Measurements from ENCODE around the gene CRACDL.
"Not testable (repeated sequence)": the region's sequence is repeated elsewhere in the genome, so short reads cannot be mapped to it uniquely, and the experiment has no call there.

The CRACDL gene

DNA sequence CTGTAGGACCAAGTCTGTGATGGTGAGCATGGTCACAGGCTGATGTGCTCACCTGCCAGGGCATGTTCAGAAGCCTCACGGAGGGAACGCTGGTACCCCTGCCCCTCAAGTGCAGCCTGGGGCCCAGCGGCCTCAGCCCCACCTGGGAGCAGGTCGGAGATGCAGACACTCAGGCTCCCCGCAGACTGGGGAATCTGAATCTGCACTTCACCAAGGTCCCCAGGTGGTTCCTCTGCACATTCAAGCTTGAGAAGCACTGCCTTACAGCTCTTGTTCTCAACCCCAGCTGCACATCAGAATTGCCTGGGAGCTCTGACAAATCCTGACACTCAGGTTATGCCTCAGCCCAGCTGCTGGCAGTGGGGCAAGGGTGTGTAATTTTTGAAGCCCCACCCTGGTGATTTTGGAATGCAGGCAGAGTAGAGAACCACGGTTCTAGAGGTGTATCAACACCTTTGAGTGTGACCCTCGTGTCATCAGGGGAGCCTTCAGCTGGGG is 54.8 kb downstream of the CRACDL start:
- no peak for DNase-seq

DNA sequence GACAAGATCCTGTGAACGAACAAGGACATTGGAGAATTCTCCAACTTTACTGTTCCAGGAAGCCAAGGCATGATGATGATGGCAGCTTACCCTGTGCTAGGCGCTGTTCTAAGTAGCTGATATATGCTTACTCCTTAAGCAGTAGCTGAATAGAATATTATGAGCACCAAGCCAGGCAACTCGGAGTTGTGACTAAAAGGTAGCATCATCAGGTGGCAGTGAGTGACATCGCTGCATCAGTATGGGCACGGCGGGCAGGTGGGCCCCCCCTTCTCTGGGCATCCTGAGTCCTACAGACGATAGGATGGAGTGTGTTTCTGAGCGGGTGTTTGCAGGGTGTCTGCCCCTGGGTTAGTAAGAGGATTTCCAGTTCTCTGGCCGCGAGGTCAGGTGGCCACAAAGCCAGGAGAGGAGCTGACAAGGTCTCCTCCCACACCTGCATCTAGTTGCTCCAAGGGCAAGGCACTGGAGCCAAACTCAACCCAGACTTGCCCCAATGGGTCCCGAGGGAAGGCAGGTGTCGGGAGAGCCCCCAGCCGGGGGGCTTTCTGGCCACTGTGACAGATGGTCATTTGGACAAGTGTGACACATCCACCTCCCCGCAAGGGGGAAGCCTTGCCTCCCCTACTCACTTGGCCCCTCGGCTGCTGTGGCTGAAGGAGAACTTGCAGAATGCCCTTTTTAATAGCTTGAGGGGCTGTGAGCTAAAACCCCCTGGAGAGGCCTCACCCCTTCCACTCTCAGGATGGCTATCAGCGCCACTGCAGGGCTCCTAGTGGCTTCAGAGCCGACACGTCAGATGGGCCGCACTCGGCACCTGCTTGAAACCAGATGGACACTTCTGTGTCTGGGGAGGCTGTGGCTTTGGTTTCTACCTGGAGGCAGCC is 55.5 kb downstream of the CRACDL start:
- DNase-seq, result no peak

DNA sequence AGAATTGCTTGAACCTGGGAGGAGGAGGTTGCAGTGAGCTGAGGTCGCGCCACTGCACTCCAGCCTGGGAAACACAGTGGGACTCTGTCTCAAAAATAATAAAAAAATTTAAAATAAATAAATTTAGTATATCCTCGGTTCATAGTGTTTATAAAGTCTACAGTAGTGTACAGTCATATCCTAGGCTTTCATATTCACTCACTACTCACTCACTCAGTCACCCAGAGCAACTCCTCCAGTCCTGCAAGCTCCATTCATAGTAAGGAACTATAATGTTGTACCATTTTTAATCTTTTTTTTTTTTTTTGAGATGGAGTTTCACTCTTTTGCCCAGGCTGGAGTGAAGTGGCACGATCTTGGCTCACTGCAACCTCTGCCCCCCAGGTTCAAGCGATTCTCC is 58.4 kb downstream of the CRACDL start:
- not testable (repeated sequence) for DNase-seq

DNA sequence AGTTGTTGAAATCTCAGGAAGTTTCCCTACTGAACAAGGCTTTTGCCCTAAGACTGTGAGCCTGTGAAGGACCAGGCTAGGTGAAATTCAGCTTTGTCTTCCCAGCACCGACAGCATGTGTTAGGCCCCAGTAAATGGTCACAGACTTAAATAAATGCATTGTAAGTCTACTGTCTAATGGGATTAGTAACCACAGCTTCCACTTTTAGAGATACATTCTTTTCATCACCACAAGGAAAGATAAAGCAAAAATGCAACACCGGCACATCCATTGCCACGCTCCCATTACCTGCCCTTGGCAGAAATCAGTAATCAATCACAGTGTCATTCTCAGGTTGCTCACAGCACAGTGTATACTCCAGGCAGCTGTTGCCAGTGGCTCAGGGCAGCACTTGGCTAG is 59.3 kb downstream of the CRACDL start:
- DNase-seq, result no peak

DNA sequence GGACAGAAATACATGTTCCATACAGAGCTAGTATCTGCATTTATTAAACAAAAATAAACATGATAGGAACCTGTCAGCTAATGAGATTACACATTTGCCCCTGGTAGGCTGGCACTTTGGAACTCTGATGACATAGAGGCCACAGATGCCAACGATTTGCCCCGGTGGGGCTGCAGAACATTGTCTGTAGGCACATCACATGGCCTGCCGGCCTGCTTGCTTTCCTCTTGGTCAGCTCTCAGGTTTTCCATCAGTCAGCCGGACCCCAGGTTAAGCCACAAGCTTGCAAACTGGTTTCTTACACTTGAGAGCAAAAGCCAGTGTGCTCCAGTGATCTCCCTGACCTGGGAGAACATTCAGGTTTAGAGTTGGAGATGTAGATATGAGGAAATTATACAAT is 60.3 kb downstream of the CRACDL start:
- no peak for DNase-seq

DNA sequence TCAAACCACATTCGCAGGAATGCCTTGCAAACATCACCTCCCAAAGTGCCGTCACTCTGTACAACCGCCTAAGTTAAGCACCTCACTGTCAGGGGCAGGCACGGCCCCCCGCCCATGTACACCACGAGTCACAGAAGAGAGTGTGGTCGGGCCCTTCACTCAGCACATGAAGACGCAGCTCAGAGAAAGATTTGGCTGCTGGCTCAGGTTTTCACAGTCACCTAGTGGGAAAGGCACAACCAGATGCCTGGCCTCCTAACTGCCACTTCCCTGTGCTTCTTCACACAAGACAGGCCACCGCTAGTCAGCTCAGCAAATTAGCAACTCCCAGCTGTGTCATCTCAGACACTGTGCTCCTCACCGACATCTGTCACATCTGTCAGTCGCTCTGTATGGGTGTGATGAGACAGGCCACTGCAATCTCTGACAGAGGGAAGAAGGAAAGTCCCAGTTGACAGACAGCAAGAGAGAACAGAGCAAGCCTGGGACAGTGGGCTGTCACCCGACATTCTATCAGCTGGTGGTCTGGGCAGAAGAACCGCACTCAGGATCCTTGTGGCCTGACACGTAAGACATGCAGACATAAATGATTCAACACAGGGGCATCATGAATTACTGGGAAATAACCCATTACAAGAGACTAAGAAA is 60.8 kb downstream of the CRACDL start:
- no peak for DNase-seq

DNA sequence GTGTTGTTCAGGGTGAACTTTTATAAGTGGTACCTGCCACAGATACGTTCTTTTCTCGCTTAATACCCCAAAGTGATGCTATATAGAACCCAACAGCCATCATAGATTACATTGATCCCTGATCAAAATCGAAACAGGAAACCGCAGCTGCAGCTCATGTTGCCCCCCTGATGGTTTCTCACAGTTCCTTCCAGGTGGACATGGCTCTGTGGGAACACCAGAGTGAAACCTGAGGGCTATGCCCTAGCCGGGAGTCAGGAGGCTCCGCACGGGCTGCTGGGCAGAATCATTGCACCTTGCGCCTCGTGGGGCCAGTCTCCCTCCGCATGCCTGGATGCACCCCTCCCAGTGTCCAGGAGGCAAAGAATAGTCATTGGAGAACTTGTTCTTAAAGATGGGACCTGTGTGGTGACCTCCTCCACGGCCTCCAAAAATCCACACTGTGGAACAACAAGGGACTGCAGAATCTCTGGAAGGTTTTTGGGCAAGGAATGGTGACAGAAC is 61.8 kb downstream of the CRACDL start:
- DNase-seq, result no peak

DNA sequence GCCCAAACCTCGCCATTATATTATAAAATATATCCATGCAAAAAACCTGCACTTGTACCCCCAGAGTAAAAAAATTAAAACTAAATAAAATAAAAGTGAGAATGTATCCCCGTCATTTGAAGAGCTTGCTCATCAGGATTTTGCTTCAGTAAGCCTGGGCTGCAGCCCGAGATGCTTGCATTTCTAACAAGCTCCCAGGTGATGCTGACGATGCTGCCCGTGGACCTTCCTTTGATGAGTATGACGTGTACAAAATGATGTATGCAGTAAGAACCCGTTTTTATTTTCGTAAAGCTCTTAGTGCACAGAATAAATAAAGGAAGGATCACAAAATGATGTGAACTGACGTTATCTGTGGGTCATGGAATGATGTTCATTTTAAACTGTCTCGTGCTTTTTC is 63.5 kb downstream of the CRACDL start:
- no peak for DNase-seq

DNA sequence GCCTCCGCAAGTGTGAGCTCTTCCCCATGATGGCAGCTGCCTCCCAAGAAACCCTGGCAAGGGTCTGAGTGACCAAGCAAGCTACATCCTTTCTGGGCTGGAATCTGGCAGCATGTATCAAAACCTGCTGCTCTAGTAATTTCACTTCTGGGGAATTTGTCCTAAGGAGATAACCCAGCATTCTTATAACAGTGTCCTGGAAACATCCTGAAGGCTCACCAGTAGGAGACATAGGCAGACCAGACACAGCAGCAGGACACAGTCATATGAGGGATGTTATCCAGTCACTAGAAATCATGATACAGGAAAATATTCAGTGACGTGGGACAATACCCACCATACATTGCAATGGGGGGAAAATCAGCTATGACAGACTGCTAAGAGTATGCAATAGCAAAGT is 64.5 kb downstream of the CRACDL start:
- no peak for DNase-seq

DNA sequence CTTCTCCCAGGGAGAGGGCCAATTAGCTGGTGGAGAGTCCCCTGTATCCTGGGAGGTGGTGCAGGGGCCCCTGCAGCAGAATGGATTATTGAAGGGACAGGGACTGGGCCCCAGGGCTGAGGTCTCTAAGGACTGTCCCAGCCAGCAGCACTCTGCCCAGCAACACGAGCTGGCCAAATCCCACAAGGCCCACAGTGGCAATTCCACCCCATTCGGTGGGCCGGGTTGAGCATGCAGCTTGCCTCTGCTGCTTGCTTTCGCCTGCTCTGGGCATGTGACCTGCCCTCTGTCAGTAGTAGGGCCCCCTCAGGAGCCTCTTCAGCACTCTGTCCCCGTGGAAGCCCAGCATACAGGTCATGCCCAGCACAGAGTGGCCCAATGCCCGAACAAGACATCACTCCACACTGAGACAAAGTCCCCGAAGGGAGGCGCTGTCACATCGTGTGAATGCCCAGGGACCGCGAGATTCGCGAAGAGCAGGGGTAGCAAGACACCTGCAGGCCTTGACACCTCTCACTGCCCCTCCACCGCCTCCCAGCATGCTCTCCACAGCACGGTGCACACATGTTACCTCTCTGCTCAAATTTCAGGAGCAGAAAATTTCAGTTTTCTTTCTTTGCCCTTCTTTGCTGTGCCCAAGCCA is 65.4 kb downstream of the CRACDL start:
- no peak for DNase-seq

DNA sequence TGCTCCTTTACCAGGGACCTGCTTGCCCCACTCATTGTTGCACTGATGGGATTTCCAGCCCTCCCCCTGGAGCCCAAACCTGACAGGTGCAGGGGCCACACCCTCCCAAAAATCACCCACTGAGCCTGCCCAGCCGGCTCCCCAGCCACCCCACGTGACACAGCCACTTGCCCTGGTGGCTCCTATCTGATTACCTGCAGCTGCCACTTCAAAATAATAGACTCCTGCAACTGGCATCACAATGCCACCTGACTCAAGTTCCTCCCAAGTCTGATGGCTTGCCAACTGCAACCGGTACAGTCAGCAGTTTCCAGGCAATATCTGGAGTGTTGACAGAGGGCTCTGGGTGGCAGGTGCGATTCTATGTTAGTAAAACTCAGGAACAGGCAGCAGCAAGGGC is 66.2 kb downstream of the CRACDL start:
- no peak for DNase-seq

DNA sequence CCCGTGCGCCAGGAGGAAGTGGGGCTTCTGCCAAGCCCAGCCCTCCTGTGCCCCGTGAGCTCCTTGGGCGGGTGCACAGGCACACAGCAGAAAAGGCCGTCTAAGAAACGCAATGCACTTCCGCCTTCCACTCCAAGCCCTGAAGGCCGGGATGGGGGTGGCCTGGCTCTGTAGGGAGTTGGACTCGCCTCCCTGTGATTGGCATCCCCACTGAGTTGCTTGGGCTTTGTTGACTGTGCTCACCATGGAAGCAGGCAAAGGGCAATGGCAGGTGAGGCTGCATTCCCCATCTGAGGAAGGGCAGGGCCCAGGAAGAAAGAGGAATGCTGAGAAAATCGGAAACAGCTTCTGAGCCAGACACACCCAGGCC is 66.8 kb downstream of the CRACDL start:
- DNase-seq, result no peak

DNA sequence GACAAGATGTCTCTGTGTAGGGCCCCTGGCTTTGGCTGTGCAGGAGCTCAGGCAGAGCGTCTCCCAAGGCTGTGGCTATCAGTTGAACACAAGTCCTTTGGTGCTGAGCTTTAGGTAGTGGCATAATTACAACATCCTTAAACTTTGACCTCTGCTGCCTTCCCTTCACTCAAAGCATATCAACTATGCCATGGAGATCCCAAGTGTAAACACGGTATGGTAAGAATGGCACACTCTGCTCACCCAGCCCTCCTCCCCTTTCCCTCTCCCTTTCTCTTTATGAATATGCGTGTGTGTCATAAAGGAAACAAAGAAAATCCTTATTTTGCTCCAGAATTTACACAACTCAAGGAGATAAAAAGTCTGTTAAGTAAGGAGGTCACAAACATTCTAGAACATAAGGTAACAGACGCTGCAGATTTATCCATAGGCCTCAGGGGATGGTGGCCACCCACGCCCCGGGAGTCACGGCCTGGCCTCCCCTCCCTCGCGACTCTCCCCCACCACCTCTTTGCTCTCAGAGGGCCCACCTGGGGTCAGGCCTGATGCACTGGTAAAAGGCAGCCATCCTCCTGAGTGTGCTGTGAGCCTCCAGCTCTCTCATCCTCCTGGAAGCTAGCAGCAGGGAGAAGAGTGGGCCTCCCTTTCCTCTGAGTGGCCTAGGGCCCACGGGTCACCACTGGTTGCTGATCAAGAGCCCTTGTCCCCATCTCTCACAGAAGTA is 67.3 kb downstream of the CRACDL start:
- no peak for DNase-seq

DNA sequence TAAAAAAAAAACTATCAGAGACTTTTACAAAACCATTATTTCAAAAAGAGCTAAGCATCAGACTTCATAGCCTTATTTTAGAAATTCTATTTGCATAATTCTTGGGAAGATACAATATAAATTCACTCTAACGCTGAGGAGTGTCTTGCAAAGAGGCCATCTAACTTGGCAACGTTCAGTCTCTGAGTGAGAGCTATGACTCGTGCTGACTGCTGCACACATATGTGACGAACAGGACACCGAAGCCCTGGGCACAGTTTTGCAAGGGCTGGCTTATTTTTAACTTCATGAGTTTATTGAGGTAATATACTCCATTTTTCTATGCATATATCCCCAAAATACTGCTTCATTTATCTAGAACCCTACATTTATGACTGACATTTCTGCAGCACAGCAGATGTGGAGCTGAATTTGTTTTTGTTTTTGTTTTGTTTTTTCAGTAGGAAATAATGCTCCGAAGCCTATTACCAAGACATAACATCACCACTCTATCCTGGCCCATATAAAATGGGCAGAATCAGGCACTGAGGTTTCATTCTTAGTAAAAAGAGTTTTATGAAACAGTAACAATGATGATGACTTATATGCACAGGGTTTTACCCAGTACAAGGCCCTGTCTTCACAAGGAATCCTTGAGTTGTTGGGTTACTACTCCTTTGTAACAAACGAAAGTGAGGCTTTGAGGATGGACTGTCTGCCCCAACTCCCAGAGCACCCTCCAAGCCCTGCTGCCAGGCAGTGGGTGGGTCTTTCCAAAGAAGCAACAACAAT is 68.3 kb downstream of the CRACDL start:
- no peak for DNase-seq

DNA sequence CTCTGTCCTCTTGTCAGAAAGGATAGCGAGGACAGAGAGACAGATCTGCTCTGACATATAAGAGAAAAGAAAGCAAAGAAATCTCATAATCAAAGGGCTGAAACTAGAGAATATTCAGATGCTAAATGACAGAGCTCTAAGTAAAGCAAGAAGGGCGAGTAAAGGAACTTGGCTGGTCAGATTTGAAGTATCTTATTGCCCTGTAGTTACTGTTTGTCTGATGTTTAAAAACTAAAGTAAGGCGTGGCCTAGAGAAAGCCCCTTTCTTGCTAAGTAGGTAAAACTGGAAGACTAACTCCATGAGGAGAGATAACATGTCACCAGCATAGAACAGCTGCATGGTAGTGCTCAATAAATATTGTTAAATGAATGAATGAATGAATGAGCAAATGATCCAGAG is 70.0 kb downstream of the CRACDL start:
- no peak for DNase-seq

DNA sequence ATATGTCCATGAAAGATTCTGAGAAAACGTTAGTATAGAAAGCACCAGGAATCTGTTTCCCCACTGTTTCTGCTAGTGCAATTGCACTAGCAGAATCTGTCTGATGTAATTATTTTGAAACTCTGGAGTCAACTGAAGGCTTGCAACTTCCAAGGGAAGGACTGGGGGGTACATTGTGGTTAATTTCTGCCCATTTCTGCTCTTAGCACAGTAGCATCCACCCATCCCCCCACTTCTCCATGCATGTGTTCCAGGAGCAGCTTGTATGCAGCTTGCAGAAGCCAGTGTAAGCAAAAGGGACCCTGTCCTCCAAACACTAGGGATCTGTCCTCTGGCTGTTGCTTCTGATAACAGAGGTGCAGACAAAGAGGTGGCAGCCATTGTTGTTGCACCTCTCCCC is 74.4 kb downstream of the CRACDL start:
- DNase-seq, result no peak

DNA sequence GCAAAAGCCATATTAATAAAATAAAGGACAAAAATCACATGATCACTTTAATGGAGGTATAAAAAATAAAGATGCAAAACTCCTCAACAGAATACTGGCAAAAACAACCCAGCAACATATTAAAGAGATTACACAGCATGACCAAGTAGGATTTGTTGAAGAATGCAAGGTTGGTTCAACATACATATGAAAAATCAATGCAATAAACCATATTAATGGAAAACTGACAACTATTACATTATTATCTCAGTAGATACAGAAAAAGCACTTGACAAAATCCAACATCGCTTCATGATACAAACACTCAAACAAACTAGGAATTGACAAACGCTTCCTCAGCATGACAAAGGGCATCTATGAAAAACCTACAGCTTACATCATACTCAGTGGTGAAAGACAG is 76.7 kb downstream of the CRACDL start:
- DNase-seq, result no peak

DNA sequence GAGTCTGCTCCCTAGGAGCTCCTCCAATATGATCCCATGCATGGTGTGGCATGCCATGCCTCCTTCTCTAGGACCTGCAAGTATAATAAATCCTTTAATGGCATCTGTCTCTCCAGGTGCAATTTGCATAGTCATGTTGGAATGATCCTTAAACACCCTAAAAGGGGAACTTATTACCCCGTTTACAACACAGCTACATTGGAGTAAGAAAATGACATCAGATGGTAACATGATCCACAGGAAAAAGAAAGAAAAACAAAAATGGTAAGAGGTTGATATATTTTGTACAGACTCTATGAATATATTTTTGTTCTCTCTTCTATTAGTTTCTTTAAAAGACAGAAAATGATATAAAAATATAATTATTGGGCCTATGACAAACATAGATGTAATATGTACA is 79.0 kb downstream of the CRACDL start:
- DNase-seq, result no peak

DNA sequence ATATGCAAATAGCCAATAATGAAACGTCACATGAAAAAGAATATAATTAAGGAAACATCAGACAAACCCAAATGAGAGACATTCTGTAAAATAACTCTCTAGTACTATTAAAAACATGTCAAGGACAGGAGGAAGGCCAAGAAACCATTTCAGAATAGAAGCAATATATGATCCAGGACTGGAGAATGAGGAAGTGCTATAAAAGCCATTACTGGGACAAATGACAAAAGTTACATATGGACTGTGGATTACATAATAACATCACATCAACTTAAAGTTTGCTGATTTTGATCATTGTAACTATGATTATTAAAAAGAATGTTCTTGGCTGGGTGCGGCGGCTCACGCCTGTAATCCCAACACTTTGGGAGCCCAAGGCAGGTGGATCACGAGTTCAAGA is 81.3 kb downstream of the CRACDL start:
- DNase-seq, result no peak

DNA sequence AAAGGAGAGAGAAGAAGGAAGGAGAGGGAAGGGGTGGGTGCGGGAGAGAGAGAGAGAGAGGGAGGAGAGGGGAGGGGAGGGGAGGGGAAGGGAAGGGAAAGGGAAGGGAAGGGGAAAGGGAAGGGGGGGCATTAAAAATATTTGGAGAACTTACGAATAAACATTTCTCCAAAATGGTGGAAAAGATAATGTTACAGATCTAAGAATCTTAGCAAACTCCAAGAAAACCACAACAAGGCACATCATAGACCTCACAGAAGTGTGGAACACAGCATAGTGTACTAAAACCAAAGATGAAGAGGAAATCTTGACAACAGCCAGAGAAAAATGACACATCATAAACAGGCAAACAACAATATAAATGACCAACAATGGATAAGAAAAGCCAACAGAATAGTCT is 83.1 kb downstream of the CRACDL start:
- DNase-seq, result no peak

DNA sequence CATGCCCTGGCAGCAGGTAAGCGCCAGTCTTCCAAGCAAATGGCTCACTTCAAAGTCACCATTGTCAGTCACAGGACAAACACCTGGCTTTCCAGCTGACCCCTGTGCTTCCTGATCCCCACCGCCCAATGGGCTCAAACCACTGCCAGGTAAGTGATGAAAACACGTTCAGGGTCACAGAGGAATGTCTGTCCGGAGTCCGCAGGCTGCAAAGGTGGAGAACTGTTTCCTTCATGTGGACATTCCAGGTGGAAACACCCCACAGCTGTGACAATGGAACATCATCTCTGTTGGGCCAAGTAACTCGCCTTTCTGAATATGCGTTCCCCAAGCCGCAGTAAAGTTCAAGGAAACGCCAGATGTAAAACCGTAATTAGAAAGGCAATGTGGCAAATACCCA is 86.0 kb downstream of the CRACDL start:
- DNase-seq, result no peak

DNA sequence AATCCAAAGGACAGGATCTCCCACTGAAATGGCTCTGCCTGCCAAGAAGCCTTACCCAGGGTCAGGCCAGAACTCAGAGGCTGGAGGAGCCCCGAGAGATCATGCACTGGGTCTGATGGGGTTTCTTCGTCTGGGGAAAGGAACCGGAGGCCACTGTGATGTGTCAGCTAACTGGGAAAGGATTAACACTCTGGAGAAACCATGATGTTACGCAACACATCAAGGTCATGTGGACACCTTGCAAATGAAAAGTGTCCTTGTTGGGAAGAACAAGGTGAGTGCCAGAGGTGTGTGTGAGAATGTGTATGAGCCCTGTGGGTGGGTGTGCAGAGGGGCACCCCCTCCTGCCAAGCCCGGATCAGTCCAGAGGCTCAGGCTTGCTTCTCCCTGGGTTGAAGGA is 86.9 kb downstream of the CRACDL start:
- no peak for DNase-seq

Measured in CD4-positive, alpha-beta T cell treated with Interleukin-6 for 4 hours (primary cell).